HUDEP-2 (cell line): Measurements from ENCODE around the gene NFATC1.
"Not testable (repeated sequence)": the region's sequence is repeated elsewhere in the genome, so short reads cannot be mapped to it uniquely, and the experiment has no call there.

Source experiments
- DNase-seq, 76 experiments: peaks; one replicate each; lab custom pipeline; 2025; ENCODE audit not compliant: unreplicated experiment in 76 of 76; lab: John Stamatoyannopoulos, UW

The NFATC1 gene

GRCh38 chr18:79468119-79468789, 72.5 kb downstream of the NFATC1 start:
- no peak for DNase-seq

GRCh38 chr18:79469309-79469708, 73.6 kb downstream of the NFATC1 start:
- DNase-seq, result no peak

GRCh38 chr18:79469751-79470505, 74.2 kb downstream of the NFATC1 start:
- no peak for DNase-seq

DNA sequence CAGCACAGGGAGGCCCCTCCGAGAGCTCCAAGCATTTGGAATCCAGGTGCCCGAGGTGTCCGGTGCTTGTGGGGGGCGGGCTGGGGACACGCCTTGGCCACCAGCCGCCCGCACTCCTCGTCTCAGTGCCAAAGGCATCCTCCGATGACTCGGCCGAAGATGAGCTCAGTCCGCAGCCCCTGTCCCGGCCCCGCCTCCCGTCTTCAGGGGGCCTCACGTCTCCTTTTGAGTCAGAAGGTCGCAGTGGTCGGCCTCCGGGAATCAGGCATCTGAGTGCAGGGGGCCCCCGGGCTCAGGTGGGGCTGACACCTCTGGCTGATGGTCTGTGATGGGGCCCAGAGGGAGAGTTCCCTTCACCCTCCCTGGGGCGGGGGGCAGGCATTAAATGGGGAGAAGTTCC, 74.8 kb downstream of the NFATC1 start:
- no peak for DNase-seq

DNA sequence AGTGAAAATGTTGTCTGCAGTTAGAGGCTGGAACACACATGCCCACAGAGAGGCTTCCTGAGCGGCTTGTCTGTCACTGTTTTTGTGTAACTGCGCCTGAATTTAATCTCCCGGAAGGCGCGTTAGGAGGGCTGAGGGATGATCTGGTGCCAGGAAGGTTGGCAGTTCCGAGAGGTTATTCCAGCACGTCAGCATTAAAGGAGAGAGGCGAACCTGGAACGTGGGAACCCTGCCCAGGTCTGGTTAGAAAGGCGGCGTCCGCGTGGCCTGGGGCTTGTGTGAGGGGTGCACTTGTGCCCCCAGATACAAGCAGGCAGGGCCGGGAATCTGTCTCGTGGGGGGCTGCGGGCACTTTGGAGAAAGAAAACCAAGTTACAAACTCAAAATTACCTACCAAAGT, 75.3 kb downstream of the NFATC1 start:
- DNase-seq, result no peak

DNA sequence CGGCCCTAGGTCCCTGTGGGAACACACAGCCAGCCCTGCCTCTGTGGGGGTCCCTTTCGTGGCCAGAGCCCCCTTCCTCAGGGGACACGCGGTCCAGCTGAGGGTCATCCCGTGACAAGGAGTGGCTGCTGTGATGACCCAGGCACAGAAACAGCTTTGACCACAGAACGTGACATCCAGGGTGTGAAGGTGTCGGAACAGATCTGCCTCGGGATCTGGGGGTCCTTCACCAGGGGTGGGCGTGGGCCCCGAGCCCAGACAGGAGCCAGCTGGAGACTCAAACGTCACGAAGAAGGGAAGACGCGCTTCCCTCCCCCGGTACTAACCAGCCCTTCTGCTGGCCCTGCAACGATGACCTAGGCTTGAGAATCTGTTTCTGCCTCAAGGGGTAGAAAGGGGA, 75.9 kb downstream of the NFATC1 start:
- DNase-seq, result no peak

GRCh38 chr18:79472176-79472575, 76.4 kb downstream of the NFATC1 start:
- DNase-seq, result no peak

- no peak for DNase-seq
Measured at GRCh38 chr18:79472946-79473345, 77.2 kb downstream of the NFATC1 start.

DNA sequence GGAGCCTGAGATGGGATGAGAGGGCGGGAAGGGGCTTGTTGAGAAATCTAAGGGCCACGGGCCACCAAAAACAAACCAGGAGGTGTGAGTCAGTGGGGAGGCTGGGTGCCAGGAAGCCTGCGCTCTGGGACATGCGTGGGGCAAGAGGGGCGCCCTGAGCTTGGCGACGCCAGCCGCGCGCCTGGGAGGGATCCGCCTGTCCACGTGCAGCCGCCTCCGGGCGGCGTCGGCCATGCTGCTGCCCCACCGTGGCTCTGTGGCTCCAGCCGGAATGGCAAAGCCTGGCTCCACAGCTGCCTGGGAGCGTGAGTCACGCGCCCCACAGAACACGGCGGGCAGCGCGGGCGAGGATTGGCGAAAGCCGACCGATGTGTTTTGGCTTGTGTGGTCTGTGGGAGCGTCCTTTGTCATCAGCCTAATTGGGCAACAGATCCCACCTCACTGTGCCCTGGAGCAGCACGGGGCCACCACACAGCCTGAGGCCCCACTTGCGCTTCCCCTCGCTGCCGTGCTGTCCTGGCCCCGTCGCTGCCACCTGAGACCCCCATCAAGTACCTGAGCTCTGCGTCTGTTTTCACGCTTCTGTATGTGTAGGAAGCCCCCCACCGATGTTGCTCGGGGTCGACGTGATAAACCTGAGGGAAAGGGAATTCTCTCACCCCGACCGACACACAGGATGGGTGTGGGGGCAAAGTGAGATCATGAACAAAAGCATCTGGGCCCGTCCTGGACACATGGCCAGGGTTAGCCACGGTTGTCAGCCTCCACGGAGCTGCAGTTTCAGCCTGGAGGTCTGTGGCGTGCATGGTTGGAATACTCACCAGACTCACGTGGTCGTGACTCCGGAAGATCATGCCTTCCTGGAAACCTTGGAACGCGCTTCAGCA, 80.5 kb downstream of the NFATC1 start:
- DNase-seq, result no peak

GRCh38 chr18:79476918-79477571, 81.3 kb downstream of the NFATC1 start:
- DNase-seq, result no peak

DNA sequence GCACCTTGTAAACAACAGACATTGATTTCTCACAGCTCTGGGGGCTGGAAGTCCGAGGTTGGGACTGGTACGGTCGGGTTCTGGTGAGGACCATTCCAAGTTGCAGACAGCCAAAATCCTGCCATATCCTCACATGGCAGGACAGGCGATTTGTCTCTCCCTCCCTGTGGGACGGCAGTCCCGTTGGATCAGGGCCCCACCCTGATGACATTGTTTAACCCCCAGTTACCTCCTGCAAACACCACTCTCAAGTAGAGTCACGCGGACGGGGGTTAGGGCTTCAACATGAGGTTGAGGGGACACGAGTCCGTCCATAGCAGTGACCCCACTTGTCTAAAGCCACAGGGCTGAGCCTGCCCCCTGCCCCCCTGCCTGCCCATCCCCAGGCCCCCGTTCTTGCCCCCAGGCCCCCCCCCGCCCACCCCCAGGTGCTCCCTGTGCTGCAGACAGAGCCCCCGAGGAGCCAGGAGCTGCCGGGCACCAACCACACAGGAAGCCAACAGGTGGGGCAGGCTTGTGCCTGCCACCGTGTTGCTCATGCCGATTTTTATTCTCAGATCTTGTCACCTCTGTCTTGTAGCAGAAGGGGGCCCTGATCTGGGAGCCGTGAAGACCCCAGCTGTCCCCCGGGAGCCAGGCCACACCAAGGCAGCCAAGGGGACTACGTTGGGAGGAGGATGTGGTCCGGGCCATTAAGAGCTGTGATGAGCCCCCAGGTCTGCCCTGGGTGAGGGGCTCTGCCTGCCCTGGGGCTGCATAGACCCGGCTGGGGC, 82.2 kb downstream of the NFATC1 start:
- DNase-seq, result no peak

- no peak for DNase-seq
Measured at GRCh38 chr18:79478484-79479115, 82.9 kb downstream of the NFATC1 start.

GRCh38 chr18:79479116-79479760, 83.5 kb downstream of the NFATC1 start:
- DNase-seq, result no peak

GRCh38 chr18:79479761-79480161, 84.0 kb downstream of the NFATC1 start:
- DNase-seq, result no peak

DNA sequence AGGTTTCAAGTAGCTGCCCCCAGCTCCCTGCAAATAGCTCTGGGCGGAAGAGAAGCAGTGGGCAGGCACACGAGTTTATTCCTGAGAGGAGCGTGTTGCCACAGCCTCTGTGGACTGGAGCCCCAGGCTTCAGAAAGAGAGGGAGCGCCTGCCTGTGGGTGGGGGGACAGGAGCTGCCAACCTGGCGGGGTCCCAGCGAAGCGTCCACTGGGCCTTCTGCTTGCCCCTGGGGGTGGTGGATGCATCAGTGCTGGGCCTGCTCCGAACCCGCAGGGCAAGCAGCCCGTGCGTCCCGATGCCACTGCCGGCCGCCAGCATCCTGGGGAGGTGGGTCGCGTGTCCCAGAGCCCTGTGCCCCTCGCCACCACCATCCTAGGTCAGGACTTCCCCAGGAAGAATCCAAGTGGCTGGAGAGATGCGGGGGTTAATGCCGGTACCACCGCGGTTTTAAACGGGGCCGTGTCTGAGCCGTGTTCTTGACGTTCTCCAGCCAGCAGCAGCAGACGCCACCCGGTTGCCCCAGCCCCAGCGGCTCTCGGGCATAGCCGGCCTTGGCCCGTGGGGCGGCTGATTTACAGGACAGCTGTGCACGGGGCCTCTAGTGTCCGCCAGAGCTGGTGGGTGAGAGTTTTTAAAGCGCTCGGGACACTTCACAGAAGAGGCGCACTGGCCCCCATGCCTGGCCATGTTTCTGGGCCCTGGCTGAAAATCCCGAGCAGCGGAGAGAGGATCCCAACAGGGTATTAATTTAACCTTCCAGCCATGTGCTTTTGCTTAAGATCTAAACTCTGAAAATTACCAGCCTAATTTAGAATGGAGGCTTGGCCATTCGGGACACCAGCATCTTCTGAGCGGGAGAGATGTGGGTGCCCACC, 84.7 kb downstream of the NFATC1 start:
- DNase-seq, result no peak

GRCh38 chr18:79481046-79481790, 85.5 kb downstream of the NFATC1 start:
- peak in 5 of 76 experiments; percentile 11 to 37 (median 17) for DNase-seq

DNA sequence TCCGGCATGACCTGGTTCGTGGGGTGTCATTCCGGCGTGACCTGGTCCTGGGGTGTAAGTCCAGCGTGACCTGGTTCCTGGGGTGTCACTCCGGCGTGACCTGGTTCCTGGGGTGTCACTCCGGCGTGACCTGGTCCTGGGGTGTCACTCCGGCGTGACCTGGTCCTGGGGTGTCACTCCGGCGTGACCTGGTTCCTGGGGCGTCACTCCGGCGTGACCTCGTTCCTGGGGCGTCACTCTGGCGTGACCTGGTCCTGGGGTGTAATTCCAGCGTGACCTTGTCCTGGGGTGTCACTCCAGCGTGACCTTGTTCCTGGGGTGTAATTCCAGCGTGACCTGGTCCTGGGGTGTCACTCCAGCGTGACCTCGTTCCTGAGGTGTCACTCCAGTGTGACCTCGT, 87.7 kb downstream of the NFATC1 start:
- DNase-seq, result not testable (repeated sequence)
